22Rv1 (cell line): Measurements from ENCODE around the gene SLC36A1.
"Not testable (repeated sequence)": the region's sequence is repeated elsewhere in the genome, so short reads cannot be mapped to it uniquely, and the experiment has no call there.

Experiments
- H3K27ac ChIP-seq: fragments of 450-650 bp; 2 replicates; pipeline ENCODE4 v1.5.1; 2017
- ZFX ChIP-seq: fragments of 450-650 bp; IDR thresholded peaks from 2 replicates; pipeline ENCODE4 v1.6.1; 2017; ENCODE audit warnings: antibody characterized with exemption, borderline replicate concordance
- TF ChIP-seq, protein P1 (sequence below): fragments of 450-650 bp; IDR thresholded peaks from 2 replicates; pipeline ENCODE4 v1.5.1; 2017; ENCODE audit warnings: mild to moderate bottlenecking

SLC36A1 gene

DNA sequence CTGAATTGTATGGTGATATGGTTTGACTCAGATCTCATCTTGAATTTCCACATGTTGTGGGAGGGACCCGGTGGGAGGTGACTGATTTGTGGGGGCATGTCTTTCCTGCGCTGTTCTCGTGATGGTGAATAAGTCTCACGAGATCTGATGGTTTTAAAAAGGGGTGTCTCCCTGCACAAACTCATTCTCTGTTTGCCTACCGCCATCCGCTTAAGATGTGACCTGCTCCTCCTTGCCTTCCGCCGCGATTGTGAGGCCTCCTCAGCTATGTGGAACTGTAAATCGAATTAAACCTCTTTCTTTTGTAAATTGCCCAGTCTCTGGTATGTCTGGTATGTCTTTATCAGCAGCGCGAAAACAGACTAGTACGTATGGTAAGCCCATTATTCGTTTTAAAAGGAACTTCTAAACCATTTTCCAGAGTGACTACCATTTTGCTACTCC, 48.7 kb downstream of the SLC36A1 start:
- no peak for TF ChIP-seq ZFX
- TF ChIP-seq, protein P1, sequence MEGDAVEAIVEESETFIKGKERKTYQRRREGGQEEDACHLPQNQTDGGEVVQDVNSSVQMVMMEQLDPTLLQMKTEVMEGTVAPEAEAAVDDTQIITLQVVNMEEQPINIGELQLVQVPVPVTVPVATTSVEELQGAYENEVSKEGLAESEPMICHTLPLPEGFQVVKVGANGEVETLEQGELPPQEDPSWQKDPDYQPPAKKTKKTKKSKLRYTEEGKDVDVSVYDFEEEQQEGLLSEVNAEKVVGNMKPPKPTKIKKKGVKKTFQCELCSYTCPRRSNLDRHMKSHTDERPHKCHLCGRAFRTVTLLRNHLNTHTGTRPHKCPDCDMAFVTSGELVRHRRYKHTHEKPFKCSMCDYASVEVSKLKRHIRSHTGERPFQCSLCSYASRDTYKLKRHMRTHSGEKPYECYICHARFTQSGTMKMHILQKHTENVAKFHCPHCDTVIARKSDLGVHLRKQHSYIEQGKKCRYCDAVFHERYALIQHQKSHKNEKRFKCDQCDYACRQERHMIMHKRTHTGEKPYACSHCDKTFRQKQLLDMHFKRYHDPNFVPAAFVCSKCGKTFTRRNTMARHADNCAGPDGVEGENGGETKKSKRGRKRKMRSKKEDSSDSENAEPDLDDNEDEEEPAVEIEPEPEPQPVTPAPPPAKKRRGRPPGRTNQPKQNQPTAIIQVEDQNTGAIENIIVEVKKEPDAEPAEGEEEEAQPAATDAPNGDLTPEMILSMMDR: no peak
- no peak overlapping the region for H3K27ac ChIP-seq

DNA sequence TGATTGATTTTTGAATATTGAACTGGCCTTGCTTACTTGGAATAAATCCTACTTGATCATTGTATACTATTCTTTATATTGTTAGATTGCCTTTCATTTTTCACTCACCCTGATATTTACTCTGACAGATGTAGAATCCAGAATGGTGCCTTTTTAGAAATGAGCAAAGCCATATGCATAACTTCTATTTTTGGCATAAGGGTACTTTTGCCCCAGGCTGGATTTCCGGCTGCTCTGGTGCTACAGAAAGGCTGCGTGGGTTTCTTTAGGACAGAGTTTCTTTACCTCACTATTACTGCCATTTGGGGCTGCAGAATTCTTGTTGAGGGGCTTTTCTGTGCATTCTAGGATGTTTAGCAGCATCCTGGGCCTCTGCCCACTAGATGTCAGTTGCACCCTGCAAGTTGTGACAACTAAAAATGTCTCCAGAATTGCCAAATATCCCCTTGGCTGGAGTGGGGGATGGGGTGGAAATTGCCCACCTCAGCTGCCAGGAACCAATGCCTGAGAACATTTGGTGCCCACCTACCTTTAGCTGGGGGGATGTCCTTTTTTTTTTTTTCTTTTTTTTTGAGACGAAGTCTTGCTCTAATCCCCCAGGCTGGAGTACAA, 50.1 kb downstream of the SLC36A1 start:
- TF ChIP-seq ZFX: no peak
- TF ChIP-seq, protein P1: no peak

DNA sequence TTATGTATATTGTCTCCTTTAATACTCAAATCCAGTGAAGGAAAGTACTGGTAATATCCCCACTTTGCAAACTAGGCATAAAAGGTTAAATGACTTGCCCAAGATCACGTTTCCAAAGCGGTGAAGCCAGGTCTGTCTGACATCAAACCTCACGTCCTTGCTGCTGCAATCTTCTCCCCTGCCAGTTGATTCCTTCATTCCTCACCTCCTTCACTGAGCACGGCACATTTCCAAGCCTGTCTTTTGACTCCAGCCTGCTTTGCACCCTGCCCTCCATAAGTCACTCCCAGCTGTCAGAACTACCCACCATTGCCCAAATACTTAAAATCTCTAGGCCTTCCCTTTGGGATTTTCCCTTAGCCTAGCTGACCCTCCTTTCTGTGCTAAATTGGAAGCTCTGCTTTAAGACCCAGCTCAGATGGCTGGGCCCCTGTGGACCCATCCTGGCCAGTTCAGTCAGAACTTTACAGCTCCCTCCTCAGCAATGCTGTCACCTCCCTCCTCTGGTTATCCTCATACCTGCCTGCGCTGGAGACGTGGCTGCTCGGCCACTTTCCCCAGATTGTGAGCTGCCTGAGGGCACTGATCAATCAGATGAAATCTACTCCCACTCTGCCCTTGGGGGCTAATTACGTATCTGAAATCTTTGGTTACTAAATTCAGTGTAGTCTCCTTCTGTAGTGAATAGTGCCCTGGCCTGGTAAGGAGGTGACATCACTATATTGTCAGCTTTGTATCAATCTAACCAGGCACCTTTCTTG, 51.2 kb downstream of the SLC36A1 start:
- no peak for TF ChIP-seq ZFX
- TF ChIP-seq, protein P1: no peak
- H3K27ac ChIP-seq: no peak overlapping the region

More for the DNA sequence above, 50.1 kb downstream of the SLC36A1 start:
- no peak overlapping the region for H3K27ac ChIP-seq

DNA sequence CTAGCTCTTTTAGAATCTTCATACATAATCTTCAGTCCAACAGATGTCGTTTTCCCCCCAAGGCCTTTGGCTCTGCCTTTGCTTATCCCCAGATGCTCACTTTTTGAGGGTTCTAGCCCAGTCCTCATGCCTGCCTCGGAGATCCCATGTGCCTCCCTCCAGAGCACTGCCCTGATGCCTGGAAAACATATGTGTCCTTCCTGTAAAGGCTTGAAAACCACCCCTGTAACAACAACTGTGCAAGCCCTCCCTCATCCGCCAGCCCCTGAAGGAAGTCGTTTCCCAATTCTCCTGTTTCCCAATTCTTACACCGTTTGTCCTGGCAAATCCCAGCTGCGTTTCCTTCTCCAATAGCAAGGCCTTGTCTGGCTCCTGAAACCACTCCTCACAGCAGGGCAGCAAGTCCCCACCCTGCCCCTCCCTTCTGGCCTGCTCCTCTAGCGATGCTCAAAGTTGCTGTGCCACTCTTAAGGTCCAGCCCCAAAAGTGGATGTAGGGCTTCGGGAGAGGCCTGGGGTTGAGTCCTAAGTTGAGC, 52.2 kb downstream of the SLC36A1 start:
- no peak overlapping the region for H3K27ac ChIP-seq
- TF ChIP-seq, protein P1: no peak
- no peak for TF ChIP-seq ZFX

DNA sequence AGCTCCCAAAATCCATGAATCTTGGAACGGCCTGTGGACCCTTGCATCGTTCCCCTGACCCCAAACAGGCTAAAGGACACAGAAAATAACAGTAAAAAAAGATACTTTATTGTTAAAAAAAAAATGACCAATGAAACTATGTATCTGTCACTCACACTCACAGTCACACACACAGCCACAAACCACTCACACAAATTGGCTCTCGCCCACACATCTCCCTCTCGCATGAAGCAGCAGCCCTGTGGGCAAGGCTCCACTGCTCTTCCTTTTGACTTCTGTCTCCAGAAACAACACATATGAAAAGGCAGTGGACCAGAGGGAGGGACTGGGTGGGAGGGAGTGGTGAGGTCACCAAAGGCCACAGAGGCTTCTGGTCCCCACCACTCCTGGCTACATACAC, 56.6 kb downstream of the SLC36A1 start:
- TF ChIP-seq ZFX: no peak
- TF ChIP-seq, protein P1: no peak
- no peak overlapping the region for H3K27ac ChIP-seq

DNA sequence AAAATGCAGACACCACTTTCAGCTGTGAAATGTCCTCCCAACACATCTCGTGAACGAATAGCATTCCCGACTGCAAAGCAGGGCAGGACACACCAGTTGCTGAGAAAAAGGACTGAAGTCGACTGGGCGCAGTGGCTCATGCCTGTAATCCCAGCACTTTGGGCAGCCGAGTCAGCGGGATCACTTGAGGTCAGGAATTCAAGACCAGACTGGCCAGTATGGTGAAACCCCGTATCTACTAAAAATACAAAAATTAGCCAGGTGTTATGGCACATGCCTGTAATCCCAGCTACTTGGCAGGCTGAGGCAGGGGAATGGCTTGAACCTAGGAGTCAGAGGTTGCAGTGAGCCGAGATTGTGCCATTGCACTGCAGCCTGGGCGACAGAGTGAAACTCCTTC, 60.9 kb downstream of the SLC36A1 start:
- not testable (repeated sequence) for H3K27ac ChIP-seq

DNA sequence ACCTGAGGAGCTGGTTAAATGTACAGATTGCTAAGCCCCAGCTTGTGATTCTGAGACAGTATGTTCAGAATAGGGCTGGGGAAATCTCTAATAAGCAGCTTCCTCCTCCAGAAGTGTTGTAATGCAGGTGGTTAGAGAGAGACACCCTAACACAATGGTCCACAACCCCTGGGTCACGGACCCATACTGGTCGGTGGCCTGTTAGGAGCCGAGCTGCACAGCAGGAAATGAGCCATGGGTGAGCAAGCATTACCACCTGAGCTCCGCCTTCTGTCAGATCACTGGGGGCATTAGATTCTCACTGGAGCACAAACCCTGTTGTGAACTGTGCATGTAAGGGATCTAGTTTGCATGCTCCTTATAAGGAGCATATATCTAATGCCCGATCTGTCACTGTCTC, 61.8 kb downstream of the SLC36A1 start:
- no peak overlapping the region for H3K27ac ChIP-seq
- TF ChIP-seq ZFX: no peak
- TF ChIP-seq, protein P1: no peak

DNA sequence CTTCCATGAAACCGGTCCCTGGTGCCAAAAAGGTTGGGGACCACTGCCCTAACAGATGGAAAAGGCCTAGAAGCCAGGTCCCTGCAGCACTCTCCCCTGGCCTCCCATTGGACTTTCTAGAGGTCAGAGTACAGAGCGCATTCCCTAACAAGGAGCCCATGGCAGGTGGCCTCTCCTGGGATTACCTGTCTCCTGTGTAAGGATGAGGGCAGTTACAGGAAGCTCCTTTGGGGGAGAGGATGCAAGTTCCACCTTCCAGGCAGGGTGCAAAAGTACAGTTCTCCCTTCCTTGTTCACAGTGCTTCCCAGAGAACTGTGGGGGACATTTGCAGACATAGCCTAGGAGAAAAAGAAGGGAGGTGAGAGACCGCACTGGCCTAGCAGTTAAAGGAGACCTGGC, 62.4 kb downstream of the SLC36A1 start:
- H3K27ac ChIP-seq: no peak overlapping the region
- TF ChIP-seq, protein P1: no peak
- TF ChIP-seq ZFX: no peak
